ENCODE results near the gene UPK3BL1. TPM values are rescaled to one million over a fixed set of nuclear protein-coding genes. Genes with fewer than 3 reads are reported as not detected.
"Not testable (repeated sequence)": the region's sequence is repeated elsewhere in the genome, so short reads cannot be mapped to it uniquely, and the experiment has no call there.

UPK3BL1 gene
- total RNA-seq, 4 donors from 2014 or later = 88.5 to 813 (median 160) TPM

DNA sequence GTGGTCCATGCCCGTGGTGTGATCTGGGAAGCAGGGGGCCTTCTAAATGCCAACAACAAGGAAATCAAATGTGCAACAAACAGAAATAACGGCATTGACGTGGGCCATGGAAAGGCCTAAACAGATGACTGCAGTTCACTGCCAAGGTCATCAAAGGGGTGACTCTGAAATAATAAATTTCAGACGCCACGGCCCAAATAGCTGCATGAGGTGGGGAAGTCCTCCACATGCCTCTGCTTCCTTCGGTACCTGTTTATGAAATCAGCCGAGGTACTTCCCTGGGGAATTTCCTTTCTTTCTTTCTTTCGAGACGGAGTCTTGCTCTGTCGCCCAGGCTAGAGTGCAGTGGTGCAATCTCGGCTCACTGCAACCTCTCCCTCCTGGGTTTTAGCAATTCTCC, 22.2 kb upstream of the UPK3BL1 start:
- H3K4me1 ChIP-seq; H3K36me3 ChIP-seq; H3K27ac ChIP-seq; H3K4me3 ChIP-seq; DNase-seq; intact Hi-C loops (cut with DNase I); H3K27me3 ChIP-seq; H3K9me3 ChIP-seq: not testable (repeated sequence)
- WGBS, 2 donors = 60 to 76% methylated on average over 1 to 5 of the region's 11 CpGs

DNA sequence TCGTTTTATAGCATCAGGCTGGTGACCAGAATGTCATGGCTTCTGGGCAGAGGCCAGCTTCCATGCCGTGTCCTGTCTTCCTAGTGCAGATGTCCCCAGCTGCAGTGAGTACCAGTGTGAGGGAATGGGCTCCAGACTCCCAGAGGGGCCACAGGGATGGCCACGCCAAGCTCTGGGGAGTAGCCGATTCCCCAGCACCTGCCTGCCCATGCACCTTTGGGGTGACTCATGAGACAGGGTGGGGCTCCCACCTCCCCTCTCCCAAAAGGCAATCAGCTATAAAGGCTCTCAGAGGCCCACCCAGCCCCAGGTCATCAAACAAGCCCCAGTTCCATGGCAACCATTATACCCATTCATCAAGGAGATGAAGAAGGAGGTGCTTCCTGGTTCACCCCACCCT, 7.3 kb upstream of the UPK3BL1 start, which contains the start of gene SPDYE2B:
SPDYE2B (plus strand) TSS at position 396 of the 400 bp plus-strand sequence. CDS start 2,030 bp downstream, outside the sequence.
- H3K36me3 ChIP-seq; DNase-seq; H3K4me1 ChIP-seq; H3K27ac ChIP-seq; H3K4me3 ChIP-seq; H3K9me3 ChIP-seq; H3K27me3 ChIP-seq; intact Hi-C loops (cut with DNase I): not testable (repeated sequence)
- WGBS, 2 donors = no CpG with 5 or more reads among the region's 4 CpGs

GRCh38 chr7:102647813-102648212, 5.2 kb upstream of the UPK3BL1 start:
- H3K36me3 ChIP-seq; DNase-seq; H3K4me1 ChIP-seq; intact Hi-C loops (cut with DNase I); H3K27me3 ChIP-seq; H3K4me3 ChIP-seq; H3K9me3 ChIP-seq; H3K27ac ChIP-seq: not testable (repeated sequence)
- 92 to 96% methylated on average over 5 to 7 of the region's 7 CpGs for WGBS, 2 donors

DNA sequence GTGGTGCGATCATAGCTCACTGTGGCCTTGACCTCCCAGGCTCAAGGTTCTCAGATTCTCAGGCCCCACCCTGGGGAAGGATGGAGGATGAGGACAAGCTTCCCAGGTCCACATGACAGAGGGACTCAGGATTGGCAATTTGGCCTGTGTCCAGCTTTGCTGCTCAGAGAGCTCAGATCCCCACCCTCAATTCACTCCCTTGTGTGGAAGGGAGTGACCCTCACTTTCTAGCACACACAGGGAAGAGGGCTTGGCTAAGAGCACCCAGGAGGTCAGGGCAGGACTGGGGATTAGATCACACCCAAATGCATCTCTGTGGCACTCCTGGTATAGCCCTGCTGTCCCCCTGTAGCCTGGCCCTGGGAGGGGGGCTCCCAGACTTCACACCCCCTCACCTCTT, 813 bp upstream of the UPK3BL1 start:
- H3K9me3 ChIP-seq; intact Hi-C loops (cut with DNase I); DNase-seq; H3K4me3 ChIP-seq; H3K36me3 ChIP-seq; H3K27me3 ChIP-seq; H3K4me1 ChIP-seq; H3K27ac ChIP-seq: not testable (repeated sequence)
- no CpG with 5 or more reads among the region's 1 CpG for WGBS, 2 donors

DNA sequence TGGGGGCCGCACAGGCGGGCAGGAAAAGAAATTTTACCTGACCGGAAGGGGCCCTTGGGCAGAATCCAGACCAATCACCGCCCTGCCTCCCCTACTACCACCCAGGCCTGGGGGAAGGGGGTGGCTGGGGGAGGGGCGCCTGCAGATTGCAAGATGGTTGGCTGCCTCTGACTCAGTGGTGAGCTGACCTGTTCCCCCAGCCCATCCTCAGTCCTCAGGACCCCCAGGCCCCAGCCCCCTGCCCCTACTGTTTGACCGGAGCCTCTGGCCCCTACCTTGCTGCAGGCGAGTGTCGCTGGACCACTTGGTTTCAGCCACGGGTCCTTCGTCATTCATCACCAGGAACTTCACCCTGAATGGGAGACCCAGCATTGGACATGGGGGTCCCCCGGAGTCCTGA, 3.7 kb downstream of the UPK3BL1 start:
- H3K9me3 ChIP-seq; intact Hi-C loops (cut with DNase I); H3K36me3 ChIP-seq; H3K4me3 ChIP-seq; H3K4me1 ChIP-seq; H3K27me3 ChIP-seq; DNase-seq; H3K27ac ChIP-seq: not testable (repeated sequence)
- WGBS, 2 donors = 90 to 94% methylated on average over 2 to 3 of the region's 11 CpGs

DNA sequence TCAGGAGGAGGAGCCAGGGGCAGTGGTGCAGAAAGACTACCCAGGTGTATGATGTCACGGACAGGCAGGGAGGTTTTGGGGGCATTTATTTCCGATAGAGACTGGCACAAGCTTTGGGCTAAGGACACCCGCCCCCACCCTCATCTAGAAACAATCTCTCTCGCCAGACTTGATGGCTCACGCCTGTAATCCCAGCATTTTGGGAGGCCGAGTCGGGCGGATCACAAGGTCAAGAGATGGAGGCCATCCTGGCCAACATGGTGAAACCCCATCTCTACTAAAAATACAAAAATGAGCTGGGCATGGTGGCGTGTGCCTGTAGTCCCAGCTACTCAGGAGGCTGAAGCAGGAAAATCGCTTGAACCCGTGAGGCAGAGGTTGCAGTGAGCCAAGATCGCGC, 5.6 kb downstream of the UPK3BL1 start:
- DNase-seq; H3K27me3 ChIP-seq; intact Hi-C loops (cut with DNase I); H3K36me3 ChIP-seq; H3K4me3 ChIP-seq; H3K4me1 ChIP-seq; H3K9me3 ChIP-seq; H3K27ac ChIP-seq: not testable (repeated sequence)
- 88 to 90% methylated on average over 2 to 5 of the region's 13 CpGs for WGBS, 2 donors

DNA sequence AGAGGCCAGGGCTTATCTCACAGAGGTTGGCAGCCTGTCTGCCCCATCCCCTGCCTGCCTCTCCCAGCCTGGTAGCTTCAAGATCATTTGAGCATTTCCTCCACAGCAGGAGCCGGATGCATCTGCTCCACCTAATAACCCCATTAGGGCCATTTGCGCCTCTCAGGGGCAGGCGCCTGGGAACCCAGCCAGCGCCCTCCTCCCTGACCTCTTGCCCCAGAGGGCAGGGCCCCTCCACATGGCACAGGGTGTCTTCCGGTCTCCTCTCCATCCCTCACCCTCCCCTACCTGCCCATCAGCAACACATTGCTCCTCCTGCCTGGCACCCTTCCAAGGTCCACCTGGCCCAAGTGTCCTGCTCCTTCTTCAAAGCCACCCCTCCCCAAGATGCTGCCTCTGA, 7.2 kb downstream of the UPK3BL1 start:
- WGBS, 2 donors = no CpG with 5 or more reads among the region's 5 CpGs
- intact Hi-C loops (cut with DNase I); H3K27me3 ChIP-seq; H3K4me1 ChIP-seq; H3K9me3 ChIP-seq; H3K36me3 ChIP-seq; H3K27ac ChIP-seq; H3K4me3 ChIP-seq; DNase-seq: not testable (repeated sequence)

GRCh38 chr7:102634299-102634698, 8.3 kb downstream of the UPK3BL1 start:
- intact Hi-C loops (cut with DNase I); H3K4me1 ChIP-seq; H3K9me3 ChIP-seq; DNase-seq; H3K36me3 ChIP-seq; H3K4me3 ChIP-seq; H3K27ac ChIP-seq; H3K27me3 ChIP-seq: not testable (repeated sequence)
- WGBS, 2 donors = 62 to 88% methylated on average over 2 to 3 of the region's 6 CpGs

DNA sequence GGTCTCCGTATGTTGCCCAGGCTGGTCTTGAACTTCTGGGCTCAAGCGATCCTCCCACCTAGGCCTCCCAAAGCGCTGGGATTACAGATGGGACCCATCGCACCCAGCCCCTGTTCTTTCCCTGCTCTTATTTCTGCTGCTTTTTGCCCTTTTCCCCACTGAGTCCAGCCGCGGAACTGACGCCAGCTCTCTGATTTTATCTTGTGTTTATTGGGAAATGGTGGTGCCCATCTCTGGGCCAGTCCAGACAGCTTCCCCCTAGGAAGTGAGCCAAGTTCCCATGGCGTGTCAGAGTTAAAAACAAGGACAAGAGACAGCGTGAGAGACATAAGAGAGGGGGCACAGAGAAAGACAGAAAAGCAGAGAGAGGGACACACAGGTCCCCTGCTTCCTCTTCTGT, 12.0 kb downstream of the UPK3BL1 start:
- H3K4me3 ChIP-seq; H3K36me3 ChIP-seq; H3K27ac ChIP-seq; H3K4me1 ChIP-seq; H3K9me3 ChIP-seq; H3K27me3 ChIP-seq; intact Hi-C loops (cut with DNase I); DNase-seq: not testable (repeated sequence)
- WGBS, 2 donors = no CpG with 5 or more reads among the region's 9 CpGs

- no CpG with 5 or more reads among the region's 8 CpGs for WGBS, 2 donors
- H3K36me3 ChIP-seq; DNase-seq; H3K27ac ChIP-seq; H3K4me1 ChIP-seq; H3K4me3 ChIP-seq; H3K9me3 ChIP-seq; H3K27me3 ChIP-seq; intact Hi-C loops (cut with DNase I): not testable (repeated sequence)
Observed at GRCh38 chr7:102627271-102627904, 15.2 kb downstream of the UPK3BL1 start.

- H3K36me3 ChIP-seq; H3K27me3 ChIP-seq; intact Hi-C loops (cut with DNase I); H3K27ac ChIP-seq; H3K9me3 ChIP-seq; H3K4me3 ChIP-seq; DNase-seq; H3K4me1 ChIP-seq: not testable (repeated sequence)
- WGBS, 2 donors = 80% methylated on average over 1 of the region's 8 CpGs; no CpG with 5 or more reads in 1 of the 2 donors
Observed at GRCh38 chr7:102618122-102618521, 24.5 kb downstream of the UPK3BL1 start.

DNA sequence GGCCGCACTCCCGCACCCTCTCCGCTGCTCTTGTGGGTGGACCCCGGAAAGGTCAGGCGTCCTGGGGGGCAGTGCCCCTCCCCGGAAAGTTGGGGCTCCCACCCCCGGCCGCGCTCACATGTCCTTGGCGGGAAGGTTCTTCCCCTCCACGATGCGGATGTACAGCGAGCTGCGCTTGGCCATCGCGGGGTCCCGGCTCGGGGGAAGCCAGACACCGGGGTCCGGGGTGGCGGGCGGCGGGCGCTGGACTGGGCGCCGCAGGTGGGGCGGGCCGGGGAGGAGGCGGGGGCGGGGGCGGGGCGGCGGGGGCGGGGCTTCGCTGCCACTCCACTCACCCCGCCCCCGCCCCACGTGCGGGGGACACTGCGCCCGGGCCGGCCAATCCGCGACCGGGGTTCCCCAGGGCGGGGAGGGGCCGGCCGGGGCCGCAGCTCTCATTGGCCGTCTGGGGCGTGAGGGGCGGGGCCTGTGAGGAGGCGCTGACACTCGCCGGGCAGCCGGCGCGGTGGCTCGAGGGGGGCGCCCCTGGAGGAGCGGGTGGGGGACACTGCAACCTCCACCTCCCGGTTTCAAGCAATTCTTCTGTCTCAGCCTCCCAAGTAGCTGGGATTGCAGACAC, 26.0 kb downstream of the UPK3BL1 start, which contains the start of gene RASA4:
RASA4 (minus strand) TSS at position 250 of the 619 bp plus-strand sequence; CDS start at position 183, 67 bp downstream.
- H3K27ac ChIP-seq = peak within 1 kb of the TSS in 1 of 4 donors; percentile 68
- DNase-seq; H3K4me1 ChIP-seq; intact Hi-C loops (cut with DNase I); H3K36me3 ChIP-seq; H3K9me3 ChIP-seq; H3K27me3 ChIP-seq: not testable (repeated sequence)
- peak within 1 kb of the TSS in 3 of 4 donors; percentile 45 to 63 (median 49) for H3K4me3 ChIP-seq
- WGBS, 2 donors = no CpG with 5 or more reads among the region's 62 CpGs

DNA sequence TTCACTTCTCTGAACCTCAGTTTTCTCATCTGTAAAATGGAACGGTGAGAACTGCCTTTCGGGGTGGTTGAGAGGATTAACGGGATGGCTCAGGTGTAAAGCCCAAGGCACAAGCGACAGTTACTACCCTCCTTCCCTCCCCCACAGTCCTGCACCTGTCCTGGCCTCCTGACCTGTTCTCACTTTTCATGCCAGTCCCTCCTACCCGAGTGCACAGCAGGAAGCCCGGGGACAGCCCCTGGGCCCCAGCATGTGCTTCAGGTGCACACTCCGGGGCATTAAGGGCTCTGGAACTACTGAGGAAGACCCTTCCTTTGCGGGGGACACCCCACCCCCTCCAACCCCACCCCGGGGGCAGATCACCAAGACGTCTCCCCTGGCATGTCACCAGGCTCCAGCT, 26.7 kb downstream of the UPK3BL1 start:
- intact Hi-C loops (cut with DNase I); H3K9me3 ChIP-seq; H3K4me1 ChIP-seq; H3K27ac ChIP-seq; H3K36me3 ChIP-seq; DNase-seq; H3K4me3 ChIP-seq; H3K27me3 ChIP-seq: not testable (repeated sequence)
- no CpG with 5 or more reads among the region's 10 CpGs for whole genome bisulfite sequencing, 2 donors
